Neuronal stem cell (in vitro differentiated cells): Measurements from ENCODE around the gene NSUN6.

Experiments
- DNase-seq: peaks from one replicate; pipeline ENCODE4 v3.0.0-alpha.2; 2013; ENCODE audit warnings: low spot score
- H2AFZ ChIP-seq: one replicate; pipeline ENCODE4 v1.6.1; 2013; ENCODE audit warnings: mild to moderate bottlenecking, low read length, inconsistent platforms
- H2AK5ac ChIP-seq: 2 replicates; pipeline ENCODE4 v1.6.1; 2013; ENCODE audit warnings: low read depth, mild to moderate bottlenecking, inconsistent platforms, low read length, moderate library complexity, mixed read lengths
- H2BK120ac ChIP-seq: 2 replicates; pipeline ENCODE4 v1.6.1; 2013; ENCODE audit warnings: low read depth, mild to moderate bottlenecking, inconsistent platforms, low read length, moderate library complexity, mixed read lengths
- H2BK12ac ChIP-seq: one replicate; pipeline ENCODE4 v1.6.1; 2013; ENCODE audit warnings: low read length, inconsistent platforms
- H2BK15ac ChIP-seq: 2 replicates; pipeline ENCODE4 v1.6.1; 2013; ENCODE audit warnings: mild to moderate bottlenecking, low read length, inconsistent platforms, mixed read lengths
- H2BK5ac ChIP-seq: one replicate; pipeline ENCODE4 v1.6.1; 2013; ENCODE audit warnings: inconsistent platforms, mild to moderate bottlenecking, low read length, moderate library complexity
- H3K14ac ChIP-seq: one replicate; pipeline ENCODE4 v1.6.1; 2013; ENCODE audit warnings: low read length, inconsistent platforms
- H3K18ac ChIP-seq: 2 replicates; pipeline ENCODE4 v1.6.1; 2013; ENCODE audit warnings: low read length, inconsistent platforms
- H3K23ac ChIP-seq: 2 replicates; pipeline ENCODE4 v1.6.1; 2013; ENCODE audit warnings: low read depth, mild to moderate bottlenecking, mixed read lengths, low read length, inconsistent platforms; ENCODE audit not compliant: poor library complexity
- H3K27ac ChIP-seq: replicated peaks from 3 replicates; pipeline ENCODE4 v1.5.1; 2013; ENCODE audit warnings: low read length, inconsistent platforms
- H3K27me3 ChIP-seq, 3 experiments: 2 replicates each; pipeline ENCODE4 v1.6.1; 2013; ENCODE audit warnings: low read length in 3 of 3, mild to moderate bottlenecking in 2 of 3, inconsistent platforms in 1 of 3, low read depth in 1 of 3, mixed read lengths in 1 of 3, moderate library complexity in 1 of 3; ENCODE audit not compliant: control insufficient read depth in 3 of 3, insufficient read depth in 3 of 3
- H3K36me3 ChIP-seq, 2 donors: replicated peaks in 1 of 2; 2 replicates each; pipeline ENCODE4 v1.6.1; 2013; ENCODE audit warnings: low read length in 2 of 2; ENCODE audit not compliant: control insufficient read depth in 2 of 2, insufficient read depth in 2 of 2
- H3K4ac ChIP-seq: 2 replicates; pipeline ENCODE4 v1.6.1; 2013; ENCODE audit warnings: inconsistent platforms, mild to moderate bottlenecking, low read length, moderate library complexity
- H3K4me1 ChIP-seq, 2 donors: 1 replicate in 1 of 2; 2 replicates in 1 of 2; pipeline ENCODE4 v1.6.1; 2013; ENCODE audit warnings: low read length in 2 of 2, low read depth in 1 of 2; ENCODE audit not compliant: control insufficient read depth in 2 of 2, insufficient read depth in 1 of 2
- H3K4me2 ChIP-seq: one replicate; pipeline ENCODE4 v1.6.1; 2013; ENCODE audit warnings: mild to moderate bottlenecking, low read length, inconsistent platforms; ENCODE audit not compliant: insufficient read depth, poor library complexity, severe bottlenecking
- H3K4me3 ChIP-seq, 2 donors: 2 replicates each; pipeline ENCODE4 v1.5.1; 2013; ENCODE audit warnings: low read length in 2 of 2, mild to moderate bottlenecking in 2 of 2, inconsistent platforms in 1 of 2, moderate library complexity in 1 of 2
- H3K79me1 ChIP-seq: one replicate; pipeline ENCODE4 v1.6.1; 2013; ENCODE audit warnings: low read depth, mild to moderate bottlenecking, inconsistent platforms, low read length, moderate library complexity
- H3K9ac ChIP-seq: one replicate; pipeline ENCODE4 v1.6.1; 2013; ENCODE audit warnings: mild to moderate bottlenecking, low read depth, low read length, inconsistent platforms; ENCODE audit not compliant: poor library complexity
- H3K9me3 ChIP-seq, 2 donors: replicated peaks in 1 of 2; 2 replicates each; pipeline versions ENCODE3 to v1.6.1; 2013; ENCODE audit warnings: low read length in 2 of 2, mild to moderate bottlenecking in 2 of 2, inconsistent platforms in 1 of 2, low read depth in 1 of 2, mixed read lengths in 1 of 2, moderate library complexity in 1 of 2; ENCODE audit not compliant: control insufficient read depth in 2 of 2, insufficient read depth in 1 of 2
- H4K8ac ChIP-seq: one replicate; pipeline ENCODE4 v1.6.1; 2013; ENCODE audit warnings: low read depth, mild to moderate bottlenecking, inconsistent platforms, low read length, moderate library complexity
- H4K91ac ChIP-seq: one replicate; pipeline ENCODE4 v1.6.1; 2013; ENCODE audit warnings: low read length, low read depth, mild to moderate bottlenecking, inconsistent platforms; ENCODE audit not compliant: poor library complexity
- WGBS, 2 donors: extraction: QIAGEN DNeasy Blood & Tissue Kit; methylation state at CpG; one replicate each; pipeline ENCODE4 v1.1.7; 2013; ENCODE audit warnings: missing lambda C conversion rate in 2 of 2, mixed read lengths in 1 of 2; ENCODE audit not compliant: insufficient read length in 2 of 2, insufficient replicate concordance in 1 of 2; ENCODE audit errors: extremely low coverage in 2 of 2; 5-methylcytosine and 5-hydroxymethylcytosine counted together

NSUN6 gene

DNA sequence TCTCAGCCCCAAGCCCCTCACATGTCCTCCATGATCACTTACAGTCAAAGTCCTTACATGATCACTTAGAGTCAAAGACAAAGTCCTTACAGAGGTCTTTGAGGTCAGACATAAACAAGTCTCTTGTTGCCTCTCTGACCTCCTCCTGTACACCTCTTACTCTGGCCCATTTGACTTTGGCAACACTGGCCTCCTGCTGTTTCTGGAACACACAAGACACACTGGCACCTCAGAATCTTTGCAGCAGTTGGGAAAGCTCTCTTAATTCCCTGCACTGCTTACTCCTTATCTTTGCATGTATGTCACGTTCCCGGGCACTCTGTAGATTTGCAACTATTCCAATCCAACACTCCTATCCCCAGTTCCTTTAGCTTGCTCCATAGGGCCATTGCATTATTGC, 102.3 kb downstream of the NSUN6 start:
- no peak overlapping the region for H3K14ac ChIP-seq
- no peak overlapping the region for H3K9ac ChIP-seq
- H2BK120ac ChIP-seq, result no peak overlapping the region
- no peak overlapping the region for H2BK5ac ChIP-seq
- H3K4me2 ChIP-seq, result no peak overlapping the region
- H4K8ac ChIP-seq, result no peak overlapping the region
- no peak overlapping the region for H3K4ac ChIP-seq
- H2BK15ac ChIP-seq, result no peak overlapping the region
- no peaks in the 10 kb centered on the region for H3K27me3 ChIP-seq
- no peak overlapping the region for H2AFZ ChIP-seq
- no peaks in the 10 kb centered on the region for H3K79me1 ChIP-seq
- DNase-seq, result no peak
- no peak overlapping the region for H3K27ac ChIP-seq
- no CpG with 5 or more reads among the region's 2 CpGs for WGBS, 2 donors
- peaks cover 0 to 4% of the 10 kb centered on the region in 2 donors for H3K9me3 ChIP-seq
- H4K91ac ChIP-seq, result no peak overlapping the region
- peaks cover 1 to 44% of the 10 kb centered on the region in 2 donors for H3K36me3 ChIP-seq
- no peaks in the 10 kb centered on the region for H3K4me1 ChIP-seq
- no peak overlapping the region for H2AK5ac ChIP-seq
- H3K18ac ChIP-seq, result no peak overlapping the region
- no peak overlapping the region for H3K4me3 ChIP-seq
- no peak overlapping the region for H3K23ac ChIP-seq
- H2BK12ac ChIP-seq, result no peak overlapping the region

DNA sequence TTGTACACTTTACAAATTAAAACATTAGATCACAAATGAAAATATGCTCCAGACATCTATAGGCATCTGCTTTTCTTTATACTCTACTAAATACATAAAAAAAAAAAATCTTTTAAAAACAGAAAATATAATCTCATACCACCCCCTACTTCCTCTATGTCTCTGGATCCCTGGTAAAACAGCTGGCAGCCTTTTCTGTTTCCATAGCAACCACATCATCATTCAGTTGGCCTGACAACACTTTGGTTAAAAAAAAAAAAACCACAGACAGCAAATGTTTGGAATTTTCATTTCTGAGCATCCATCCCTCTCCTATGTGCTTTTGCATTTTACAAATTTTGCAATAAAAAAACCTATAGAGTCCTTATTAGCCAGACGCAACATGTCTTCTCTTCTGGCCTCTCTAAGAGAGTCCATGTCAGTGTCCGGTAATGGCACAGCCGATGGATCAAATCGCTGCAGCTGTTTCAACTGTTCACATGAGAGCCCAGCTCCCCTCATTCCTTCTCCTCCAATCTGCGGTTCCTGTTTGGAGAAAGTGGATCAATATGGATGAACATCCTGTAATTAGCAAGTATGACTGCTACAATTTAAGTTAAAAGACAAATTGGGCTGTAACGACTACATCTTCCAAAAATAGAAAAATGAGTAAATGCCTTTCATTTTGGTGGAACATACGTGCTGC, 105.6 kb downstream of the NSUN6 start:
- Histone ChIP-seq H2AFZ (no peak overlapping the region), H3K4ac (no peak overlapping the region), H2BK5ac (no peak overlapping the region), H3K4me3 (no peak overlapping the region), H3K23ac (no peak overlapping the region), H3K36me3 (peaks cover 0 to 49% of the 10 kb centered on the region in 2 donors), H3K14ac (no peak overlapping the region), H3K9me3 (no peaks in the 10 kb centered on the region), H2BK12ac (no peak overlapping the region), H2AK5ac (no peak overlapping the region), H3K27ac (no peak overlapping the region), H2BK15ac (no peak overlapping the region), H3K4me2 (no peak overlapping the region), H3K79me1 (no peaks in the 10 kb centered on the region), H4K8ac (no peak overlapping the region), H3K4me1 (no peaks in the 10 kb centered on the region), H4K91ac (no peak overlapping the region), H3K9ac (no peak overlapping the region), H3K18ac (no peak overlapping the region), H3K27me3 (no peaks in the 10 kb centered on the region), H2BK120ac (no peak overlapping the region)
- no peak for DNase-seq
- no CpG with 5 or more reads among the region's 7 CpGs for WGBS, 2 donors

DNA sequence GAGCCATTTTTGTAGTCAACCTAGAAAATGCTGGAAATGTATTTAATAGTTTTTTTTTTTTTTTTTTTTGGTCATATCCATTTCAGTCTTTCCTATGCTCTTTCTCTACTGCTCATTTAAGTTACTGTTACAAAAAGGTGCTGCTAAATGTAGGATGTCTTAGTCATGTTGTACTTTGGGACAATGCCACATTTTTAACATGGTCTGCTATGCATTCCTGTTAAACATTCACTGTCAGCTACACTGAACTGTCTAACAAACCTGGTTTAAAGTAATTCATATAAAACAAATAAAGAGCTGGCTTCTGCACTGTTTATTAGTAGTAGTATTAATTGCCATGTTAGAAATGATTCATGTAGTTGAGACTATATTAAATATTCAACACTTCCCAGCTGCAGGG, 108.6 kb downstream of the NSUN6 start:
- Histone ChIP-seq H2BK15ac (no peak overlapping the region), H2AFZ (no peak overlapping the region), H3K18ac (no peak overlapping the region), H3K4me2 (no peak overlapping the region), H3K4ac (no peak overlapping the region), H3K36me3 (peaks cover 3 to 56% of the 10 kb centered on the region in 2 donors), H2BK5ac (no peak overlapping the region), H4K91ac (no peak overlapping the region), H3K14ac (no peak overlapping the region), H3K79me1 (no peaks in the 10 kb centered on the region), H2BK120ac (no peak overlapping the region), H3K9ac (no peak overlapping the region), H3K27me3 (no peaks in the 10 kb centered on the region), H2BK12ac (no peak overlapping the region), H2AK5ac (no peak overlapping the region), H3K4me3 (no peak overlapping the region), H3K27ac (no peak overlapping the region), H3K23ac (no peak overlapping the region), H3K9me3 (no peaks in the 10 kb centered on the region), H4K8ac (no peak overlapping the region), H3K4me1 (no peaks in the 10 kb centered on the region)
- no peak for DNase-seq

DNA sequence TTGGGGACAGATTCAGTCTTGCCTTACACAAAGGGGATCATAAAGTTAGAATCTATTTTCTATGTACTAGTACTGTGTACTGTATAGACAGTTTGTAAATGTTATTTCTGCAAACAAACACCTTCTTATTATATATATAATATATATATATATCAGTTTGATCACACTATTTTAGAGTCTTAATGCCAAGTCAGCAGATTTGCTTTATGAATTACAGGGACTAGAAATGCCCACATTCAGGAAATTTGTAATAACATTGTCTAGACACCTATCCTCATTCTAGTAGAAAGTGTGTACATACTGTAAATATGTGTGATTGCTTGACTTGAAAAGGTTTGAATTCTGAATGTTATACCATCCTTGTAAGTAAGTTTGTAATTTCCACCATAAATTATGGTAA, 111.2 kb downstream of the NSUN6 start:
- H3K36me3 ChIP-seq, result peaks cover 3 to 63% of the 10 kb centered on the region in 2 donors
- no peak overlapping the region for H3K14ac ChIP-seq
- DNase-seq, result no peak

More for the DNA sequence above, 111.2 kb downstream of the NSUN6 start:
- no peak overlapping the region for H3K18ac ChIP-seq
- no peak overlapping the region for H3K9ac ChIP-seq
- H2BK120ac ChIP-seq, result no peak overlapping the region
- H3K4me2 ChIP-seq, result no peak overlapping the region
- no peak overlapping the region for H3K4ac ChIP-seq
- no peak overlapping the region for H2AFZ ChIP-seq
- no peak overlapping the region for H3K4me3 ChIP-seq
- H4K8ac ChIP-seq, result no peak overlapping the region
- H4K91ac ChIP-seq, result no peak overlapping the region
- no peak overlapping the region for H3K27ac ChIP-seq
- H2AK5ac ChIP-seq, result no peak overlapping the region
- no peaks in the 10 kb centered on the region for H3K79me1 ChIP-seq
- no peaks in the 10 kb centered on the region for H3K9me3 ChIP-seq
- H2BK15ac ChIP-seq, result no peak overlapping the region
- no peak overlapping the region for H2BK5ac ChIP-seq
- H2BK12ac ChIP-seq, result no peak overlapping the region
- H3K27me3 ChIP-seq, result no peaks in the 10 kb centered on the region
- no peaks in the 10 kb centered on the region for H3K4me1 ChIP-seq
- no peak overlapping the region for H3K23ac ChIP-seq
